NK-92 (cell line): ENCODE results near the gene IL1A.
"Not testable (repeated sequence)": the region's sequence is repeated elsewhere in the genome, so short reads cannot be mapped to it uniquely, and the experiment has no call there.

ENCODE experiments used
- DNase-seq: peaks from one replicate; lab custom pipeline; 2025; ENCODE audit not compliant: unreplicated experiment; lab: John Stamatoyannopoulos, UW

IL1A gene

GRCh38 chr2:112784199-112785189, at the start of gene IL1A:
Gene IL1A, minus strand, starts transcription at chr2:112784493. Its CDS starts 723 bp downstream, at chr2:112783770.
- no peak for DNase-seq

- no peak for DNase-seq
Measured at GRCh38 chr2:112833976-112834375, 49.7 kb upstream of the IL1A start.

GRCh38 chr2:112833639-112833931, 49.3 kb upstream of the IL1A start:
- not testable (repeated sequence) for DNase-seq

DNA sequence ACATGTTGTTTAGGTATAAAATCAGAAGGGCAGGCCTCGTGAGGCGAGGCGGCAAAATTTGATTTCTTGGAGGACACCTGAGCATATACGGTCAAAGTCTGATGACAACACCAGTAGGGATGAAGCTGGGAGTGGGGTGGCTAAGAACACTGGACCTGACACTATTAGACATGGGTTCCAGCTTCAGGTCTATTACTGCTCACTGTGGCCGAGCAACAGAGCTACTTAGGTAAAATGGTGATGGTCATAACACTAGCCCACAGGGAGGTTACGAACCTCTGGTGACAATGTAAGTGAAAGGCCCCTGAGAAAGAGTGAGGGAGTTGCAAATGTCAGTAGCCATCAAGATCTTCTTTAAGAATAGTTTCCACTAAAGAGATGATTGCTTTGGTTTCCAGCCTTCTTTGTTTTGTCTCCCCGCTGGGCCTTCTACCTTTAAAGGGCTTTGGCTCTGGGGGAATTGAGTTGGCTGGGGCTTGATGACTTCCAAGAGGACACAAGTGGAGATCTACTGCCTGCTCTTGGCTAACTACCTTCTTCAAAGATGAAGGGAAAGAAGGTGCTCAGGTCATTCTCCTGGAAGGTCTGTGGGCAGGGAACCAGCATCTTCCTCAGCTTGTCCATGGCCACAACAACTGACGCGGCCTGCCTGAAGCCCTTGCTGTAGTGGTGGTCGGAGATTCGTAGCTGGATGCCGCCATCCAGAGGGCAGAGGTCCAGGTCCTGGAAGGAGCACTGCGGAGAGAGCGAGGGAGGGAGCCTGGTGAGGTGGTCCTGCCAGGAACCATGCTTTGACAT, 48.7 kb upstream of the IL1A start:
- no peak for DNase-seq

- no peak for DNase-seq
Measured at GRCh38 chr2:112831946-112832840, 47.9 kb upstream of the IL1A start.

DNA sequence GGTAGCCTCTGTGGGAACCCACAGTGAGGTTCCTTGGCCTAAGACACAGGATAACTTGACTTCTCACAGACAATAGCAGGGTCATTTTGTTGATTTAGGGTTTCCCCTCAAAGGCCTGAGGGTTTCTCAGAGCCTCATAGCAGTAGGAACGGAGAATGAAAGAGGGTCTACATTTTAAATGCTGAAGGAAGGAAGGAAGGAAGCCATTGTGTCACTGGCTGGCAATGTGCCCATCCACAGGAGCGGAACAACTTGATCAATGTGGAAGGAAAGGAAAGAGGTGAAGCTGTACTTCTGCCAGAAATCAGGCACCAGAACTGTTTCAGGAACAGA, 47.2 kb upstream of the IL1A start:
- no peak for DNase-seq

GRCh38 chr2:112830682-112831512, 46.6 kb upstream of the IL1A start:
- DNase-seq: no peak

GRCh38 chr2:112829961-112830681, 45.8 kb upstream of the IL1A start:
- DNase-seq: no peak

DNA sequence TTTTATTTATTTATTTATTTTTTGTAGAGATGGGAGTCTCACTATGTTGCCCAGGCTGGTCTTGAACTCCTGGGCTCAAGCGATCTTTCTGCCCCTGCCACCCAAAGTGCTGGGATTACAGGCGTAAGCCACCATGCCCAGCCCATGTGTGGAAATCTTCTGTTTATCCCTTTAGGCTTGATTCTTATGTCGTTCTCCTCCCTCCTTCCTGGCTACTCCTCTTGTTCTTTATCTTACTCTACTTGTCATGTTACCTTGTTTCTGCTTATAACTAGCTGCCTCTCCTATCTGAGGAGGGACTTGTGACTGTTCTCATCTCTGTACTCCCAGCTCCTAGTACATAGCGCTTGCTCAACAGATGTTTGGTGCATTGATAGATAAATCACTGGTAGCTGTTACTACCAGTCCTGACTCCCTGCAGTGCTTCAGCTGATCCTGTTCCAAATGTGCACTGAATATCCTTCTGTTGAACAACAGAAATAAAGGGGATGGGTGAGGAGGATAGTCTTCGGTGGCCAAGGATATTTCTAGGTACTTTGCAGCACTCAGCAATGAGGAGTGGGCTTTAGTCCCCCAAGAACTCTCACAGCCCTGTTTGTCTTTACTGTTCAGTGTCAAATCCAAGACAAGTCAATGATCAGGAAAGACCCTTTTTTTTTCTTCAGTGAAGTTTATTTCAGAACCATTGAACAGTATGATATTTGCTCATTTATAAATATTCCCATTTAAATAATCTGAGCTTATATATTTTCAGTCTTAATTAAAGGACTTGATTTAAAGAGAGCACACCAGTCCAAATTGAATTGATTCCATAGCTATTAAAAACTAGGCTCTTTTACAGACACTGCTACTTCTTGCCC, 45.0 kb upstream of the IL1A start:
- DNase-seq: no peak

- DNase-seq: no peak
Measured at GRCh38 chr2:112828251-112828691, 44.0 kb upstream of the IL1A start.

DNA sequence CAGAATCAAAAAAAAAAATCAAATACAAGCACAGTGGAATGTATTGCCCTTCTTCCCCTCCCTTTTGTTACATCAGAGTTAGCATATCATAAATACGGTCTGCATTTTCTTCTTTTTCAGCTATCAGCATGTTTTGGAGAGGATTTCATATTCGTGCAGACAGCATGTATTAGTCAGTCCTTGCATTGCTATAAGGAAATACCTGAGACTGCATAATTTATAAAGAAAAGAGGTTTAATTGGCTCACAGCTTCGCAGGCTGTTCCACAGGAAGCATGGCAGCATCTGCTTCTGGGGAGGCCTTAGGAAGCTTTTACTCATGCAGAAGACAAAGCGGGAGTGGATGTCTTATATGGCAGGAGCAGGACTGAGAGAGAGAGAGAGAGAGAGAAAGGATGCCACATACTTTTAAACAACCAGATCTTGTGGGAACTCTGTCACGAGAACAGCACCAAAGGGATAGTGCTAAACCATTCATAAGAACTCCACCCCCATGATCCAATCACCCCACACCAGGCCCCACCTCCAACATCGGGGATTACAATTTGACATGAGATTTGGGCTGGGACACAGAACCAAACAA, 43.4 kb upstream of the IL1A start:
- DNase-seq: no peak

GRCh38 chr2:112827009-112827408, 42.7 kb upstream of the IL1A start:
- no peak for DNase-seq

GRCh38 chr2:112825706-112826105, 41.4 kb upstream of the IL1A start:
- DNase-seq: no peak

DNA sequence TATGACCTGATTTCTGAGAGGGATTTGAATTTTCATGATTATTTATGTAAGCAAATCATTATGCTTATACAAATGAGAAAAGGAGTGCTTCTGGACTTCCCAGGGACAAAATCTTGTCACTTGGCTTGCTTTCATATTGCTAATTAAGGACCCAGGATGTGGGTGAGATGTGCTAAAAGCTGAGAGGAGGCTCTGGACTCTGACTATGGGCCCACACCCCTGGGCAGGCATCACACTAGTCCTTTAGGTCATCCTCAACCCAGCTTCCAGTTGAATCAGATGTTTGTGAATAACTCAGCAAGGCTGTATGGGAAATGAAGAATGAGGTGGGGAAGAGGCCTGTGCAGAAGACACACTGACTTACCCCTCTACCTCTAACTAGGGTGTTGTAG, 40.4 kb upstream of the IL1A start:
- DNase-seq: no peak

- no peak for DNase-seq
Measured at GRCh38 chr2:112821682-112822081, 37.4 kb upstream of the IL1A start.

DNA sequence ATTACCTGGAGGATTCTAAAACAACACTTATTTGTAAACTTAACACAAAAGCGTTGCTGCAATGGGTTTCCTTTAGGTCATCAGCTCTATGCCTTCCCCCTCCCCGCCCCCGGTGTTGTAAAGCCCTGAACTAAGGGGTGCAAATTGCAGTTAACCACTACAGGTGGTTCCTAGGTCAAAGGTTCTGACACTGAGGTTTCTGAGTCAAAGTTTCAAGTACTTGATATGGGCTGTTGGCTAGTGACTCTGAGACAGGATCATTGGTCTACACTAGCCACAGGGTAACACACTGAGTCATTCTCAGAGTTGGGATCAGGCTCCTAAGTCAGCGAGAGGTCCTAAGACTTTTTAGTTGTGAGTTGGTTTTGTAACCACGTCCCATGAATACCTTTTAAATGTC, 36.8 kb upstream of the IL1A start:
- DNase-seq: peak; percentile 12

- no peak for DNase-seq
Measured at GRCh38 chr2:112820343-112820742, 36.0 kb upstream of the IL1A start.

DNA sequence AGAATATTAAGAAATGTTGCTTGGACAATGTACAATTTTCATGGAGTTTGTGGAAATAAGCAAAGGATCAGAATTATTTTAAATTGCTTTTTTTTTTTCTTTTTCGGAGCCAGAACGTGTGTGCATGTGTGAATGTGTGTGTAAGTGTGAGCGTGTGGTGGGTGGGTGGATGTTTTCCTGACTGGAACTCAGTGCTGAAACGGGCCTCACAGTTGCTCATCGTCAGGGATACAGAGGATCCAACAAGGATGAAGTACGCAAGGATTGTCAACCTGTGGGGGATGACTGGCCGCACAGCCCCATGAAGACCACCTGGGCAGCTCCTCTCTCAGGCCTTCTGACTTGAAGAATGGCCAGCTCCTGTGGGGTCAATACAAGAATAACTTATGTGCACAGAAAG, 34.8 kb upstream of the IL1A start:
- DNase-seq: no peak
